OCI-LY7 (cell line): ENCODE data around the gene SFT2D2. TPM values are rescaled to one million over a fixed set of nuclear protein-coding genes. Genes with fewer than 3 reads are reported as not detected.

ENCODE experiments used
- BruUV-seq: library from RNA; stranded (reverse); fragments of 400-500 nt; replicated peaks from 2 replicates; lab custom pipeline; 2021; lab: Mats Ljungman, UMichigan
- CTCF ChIA-PET: fragments of 300-600 bp; sonication (Branson Sonifier 250); formaldehyde crosslinking; loops from one replicate; lab custom pipeline; 2022; ENCODE audit warnings: antibody characterized with exemption; ENCODE audit not compliant: unreplicated experiment; lab: Charles Lee
- POLR2A ChIA-PET: fragments of 300-600 bp; sonication (Branson Sonifier 250); formaldehyde crosslinking; loops from one replicate; lab custom pipeline; 2022; ENCODE audit warnings: antibody characterized with exemption; lab: Charles Lee
- DNase-seq: peaks from one replicate; pipeline ENCODE4 v3.0.0-alpha.2; 2015; ENCODE audit warnings: low spot score
- H2AFZ ChIP-seq: fragments of 200-600 bp; sonication (generic), shearing (Covaris generic); 2 replicates; pipeline ENCODE4 v1.6.1; 2014; ENCODE audit warnings: mild to moderate bottlenecking, antibody characterized with exemption, low read length, moderate library complexity
- H3K27ac ChIP-seq: fragments of 200-600 bp; sonication (generic); 2 replicates; pipeline ENCODE4 v1.5.1; 2014; ENCODE audit warnings: mixed run types, low read depth, mild to moderate bottlenecking, moderate library complexity, low read length, inconsistent platforms; ENCODE audit not compliant: poor library complexity, severe bottlenecking
- H3K36me3 ChIP-seq: fragments of 200-600 bp; sonication (generic); 2 replicates; pipeline ENCODE4 v1.6.1; 2014; ENCODE audit warnings: mild to moderate bottlenecking, antibody characterized with exemption, low read length, moderate library complexity, mixed read lengths; ENCODE audit not compliant: insufficient read depth
- H3K4me1 ChIP-seq: fragments of 200-600 bp; sonication (generic); 2 replicates; pipeline ENCODE4 v1.5.1; 2014; ENCODE audit warnings: mild to moderate bottlenecking, low read length; ENCODE audit not compliant: insufficient read depth, poor library complexity, severe bottlenecking
- H3K4me2 ChIP-seq: fragments of 200-600 bp; sonication (generic); 2 replicates; pipeline ENCODE4 v1.6.1; 2014; ENCODE audit warnings: mild to moderate bottlenecking, low read length
- H3K4me3 ChIP-seq: fragments of 200-600 bp; sonication (generic); 2 replicates; pipeline ENCODE4 v1.5.1; 2014; ENCODE audit warnings: mild to moderate bottlenecking, low read depth, low read length; ENCODE audit not compliant: poor library complexity, severe bottlenecking
- H3K79me2 ChIP-seq: fragments of 200-600 bp; sonication (generic); 2 replicates; pipeline ENCODE4 v1.6.1; 2016; ENCODE audit warnings: low read depth, mild to moderate bottlenecking, low read length, moderate library complexity, mixed read lengths; ENCODE audit not compliant: insufficient read depth
- H3K9me2 ChIP-seq: fragments of 200-600 bp; sonication (generic); 2 replicates; pipeline ENCODE4 v1.6.1; 2016; ENCODE audit warnings: mild to moderate bottlenecking, low read length, mixed read lengths; ENCODE audit not compliant: insufficient read depth
- H3K9me3 ChIP-seq: fragments of 200-600 bp; sonication (generic); 2 replicates; pipeline ENCODE4 v1.6.1; 2014; ENCODE audit warnings: mild to moderate bottlenecking, mixed run types, low read length, mixed read lengths
- H4K20me1 ChIP-seq: fragments of 200-600 bp; sonication (generic); 2 replicates; pipeline ENCODE4 v1.6.1; 2014; ENCODE audit warnings: mild to moderate bottlenecking, antibody characterized with exemption, low read length, moderate library complexity, mixed read lengths; ENCODE audit not compliant: insufficient read depth
- EZH2phosphoT487 ChIP-seq: fragments of 200-600 bp; sonication (generic); IDR thresholded peaks from 2 replicates; pipeline ENCODE4 v1.6.1; 2018; ENCODE audit warnings: low read depth, borderline replicate concordance, mild to moderate bottlenecking, mixed run types, antibody characterized with exemption, low read length, moderate library complexity, mixed read lengths
- intact Hi-C: fragments of 100-400 bp; cut with micrococcal nuclease; formaldehyde crosslinking; loops from one replicate; pipeline ENCODE4 v1.10.0; 2022; ENCODE audit not compliant: unreplicated experiment
- total RNA-seq, 2 experiments: library from RNA; depleted of rRNA in 1 of 2; stranded (reverse); fragments of >200 nt in 1 of 2; shearing (Covaris generic) in 1 of 2; gene quantifications; 2 replicates each; pipeline ENCODE4 v1.2.3, GENCODE V29; 2014 to 2022
- TF ChIP-seq, protein P1 (sequence below): fragments of 200-600 bp; sonication (generic); conservative IDR thresholded peaks from 2 replicates; pipeline ENCODE4 v1.5.1; 2014; ENCODE audit warnings: mild to moderate bottlenecking, antibody characterized with exemption, low read length, moderate library complexity, mixed read lengths

The SFT2D2 gene
- total RNA-seq, 2 experiments from 2014 or later, result 22.3 to 50.0 TPM

DNA sequence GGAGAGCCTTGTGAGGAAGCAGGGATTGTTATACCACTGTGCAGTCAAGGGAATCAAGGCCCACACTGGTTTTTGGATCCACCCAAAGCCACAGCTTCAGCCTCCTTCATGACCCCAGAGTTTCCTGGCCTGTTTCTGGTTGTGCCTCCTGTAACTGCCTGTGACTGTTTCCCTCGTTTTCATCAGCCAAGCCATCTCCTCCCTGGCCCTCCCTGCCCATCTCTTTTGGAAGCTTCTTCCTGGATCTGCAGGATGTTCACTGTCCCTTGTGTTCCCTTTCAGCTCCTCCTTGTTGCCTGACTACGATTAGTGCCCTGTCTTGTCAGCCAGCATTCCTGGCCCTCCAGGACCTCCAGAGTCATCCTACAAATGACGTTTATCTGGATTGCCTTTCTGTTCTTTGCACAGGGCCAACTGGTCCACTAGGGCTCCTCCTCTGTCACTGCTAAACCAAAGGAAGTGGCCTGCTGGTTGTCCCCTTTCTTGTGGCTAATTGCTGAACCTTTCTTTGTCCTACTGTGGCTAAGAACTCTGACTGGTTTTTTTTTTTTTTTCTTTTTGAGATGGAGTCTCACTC, 17.9 kb downstream of the SFT2D2 start:
- H4K20me1 ChIP-seq, result no peaks in the 10 kb centered on the region
- no peak overlapping the region for H3K27ac ChIP-seq
- peaks cover 96% of the 10 kb centered on the region for H3K36me3 ChIP-seq
- no peak overlapping the region for H2AFZ ChIP-seq
- DNase-seq, result no peak
- BruUV-seq, result no TSS peak
- CTCF ChIA-PET, result no interaction called here
- H3K9me3 ChIP-seq, result no peaks in the 10 kb centered on the region
- intact Hi-C loops, result no loop called here
- no peaks in the 10 kb centered on the region for H3K4me1 ChIP-seq
- TF ChIP-seq EZH2phosphoT487, result no peak
- TF ChIP-seq, protein P1, sequence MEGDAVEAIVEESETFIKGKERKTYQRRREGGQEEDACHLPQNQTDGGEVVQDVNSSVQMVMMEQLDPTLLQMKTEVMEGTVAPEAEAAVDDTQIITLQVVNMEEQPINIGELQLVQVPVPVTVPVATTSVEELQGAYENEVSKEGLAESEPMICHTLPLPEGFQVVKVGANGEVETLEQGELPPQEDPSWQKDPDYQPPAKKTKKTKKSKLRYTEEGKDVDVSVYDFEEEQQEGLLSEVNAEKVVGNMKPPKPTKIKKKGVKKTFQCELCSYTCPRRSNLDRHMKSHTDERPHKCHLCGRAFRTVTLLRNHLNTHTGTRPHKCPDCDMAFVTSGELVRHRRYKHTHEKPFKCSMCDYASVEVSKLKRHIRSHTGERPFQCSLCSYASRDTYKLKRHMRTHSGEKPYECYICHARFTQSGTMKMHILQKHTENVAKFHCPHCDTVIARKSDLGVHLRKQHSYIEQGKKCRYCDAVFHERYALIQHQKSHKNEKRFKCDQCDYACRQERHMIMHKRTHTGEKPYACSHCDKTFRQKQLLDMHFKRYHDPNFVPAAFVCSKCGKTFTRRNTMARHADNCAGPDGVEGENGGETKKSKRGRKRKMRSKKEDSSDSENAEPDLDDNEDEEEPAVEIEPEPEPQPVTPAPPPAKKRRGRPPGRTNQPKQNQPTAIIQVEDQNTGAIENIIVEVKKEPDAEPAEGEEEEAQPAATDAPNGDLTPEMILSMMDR, result no peak
- H3K79me2 ChIP-seq, result peaks cover 6% of the 10 kb centered on the region; the same call in 1 of the 2 replicates
- no peaks in the 10 kb centered on the region for H3K9me2 ChIP-seq
- POLR2A ChIA-PET, result interaction anchor here (0.7 kb wide), 1 partner anchor 299 kb away, joined by 3 read pairs; no protein-coding TSS in a partner anchor
- no peak overlapping the region for H3K4me2 ChIP-seq
- no peak overlapping the region for H3K4me3 ChIP-seq

DNA sequence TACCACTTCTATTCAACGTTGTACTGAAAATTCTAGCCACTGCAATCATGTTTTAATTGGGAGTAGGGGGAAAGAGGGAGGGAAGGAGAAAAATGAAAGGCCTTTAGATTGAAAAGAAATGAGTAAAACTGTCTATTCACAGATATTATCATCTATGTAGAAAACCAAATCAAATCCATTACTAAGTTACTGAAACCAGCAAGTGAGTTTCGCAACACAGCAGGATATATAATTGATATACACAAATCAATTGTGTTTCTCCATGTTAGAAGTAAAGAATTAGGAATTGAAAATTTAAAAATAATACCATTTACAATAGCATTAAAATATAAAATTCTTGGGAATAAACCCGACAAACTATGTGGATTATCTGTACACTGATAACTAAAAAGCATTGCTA, 19.2 kb downstream of the SFT2D2 start:
- H2AFZ ChIP-seq, result no peak overlapping the region
- intact Hi-C loops, result no loop called here
- H3K9me2 ChIP-seq, result no peaks in the 10 kb centered on the region
- ChIA-PET POLR2A (interaction anchor here (0.8 kb wide), 1 partner anchor 19 kb away, joined by 5 read pairs; the partner anchor contains the start of gene SFT2D2), CTCF (no interaction called here)
- no peaks in the 10 kb centered on the region for H4K20me1 ChIP-seq
- H3K4me2 ChIP-seq, result no peak overlapping the region
- no peak for DNase-seq
- no peaks in the 10 kb centered on the region for H3K9me3 ChIP-seq
- TSS peak; percentile 51 for BruUV-seq
- H3K4me1 ChIP-seq, result no peaks in the 10 kb centered on the region
- no peak overlapping the region for H3K4me3 ChIP-seq
- peaks cover 92% of the 10 kb centered on the region for H3K36me3 ChIP-seq
- TF ChIP-seq, protein P1, result no peak
- no peak for TF ChIP-seq EZH2phosphoT487
- no peak overlapping the region for H3K27ac ChIP-seq
- peaks cover 6% of the 10 kb centered on the region; the same call in 1 of the 2 replicates for H3K79me2 ChIP-seq

DNA sequence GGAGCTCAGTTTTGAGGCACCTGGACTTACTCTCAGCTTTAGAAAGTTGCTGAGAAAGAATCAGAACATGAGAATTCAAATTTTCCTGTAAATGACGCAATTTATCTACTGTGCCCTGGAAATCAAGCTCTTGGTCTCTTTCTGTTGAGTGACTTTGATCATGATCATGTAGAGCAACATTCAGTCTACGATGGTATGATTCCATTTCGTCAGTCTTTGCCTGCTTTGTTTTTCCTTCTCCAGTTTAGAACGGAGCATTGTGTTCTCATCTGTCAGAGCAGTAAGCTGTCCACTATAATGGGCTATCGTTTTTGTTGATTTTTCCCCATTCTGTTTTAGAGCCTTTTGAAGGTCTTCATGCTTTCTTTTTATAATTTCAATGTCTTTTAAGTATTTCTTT, 20.7 kb downstream of the SFT2D2 start:
- Histone ChIP-seq H3K36me3 (peaks cover 85% of the 10 kb centered on the region), H3K4me2 (no peak overlapping the region), H3K4me3 (no peak overlapping the region), H2AFZ (no peak overlapping the region), H4K20me1 (no peaks in the 10 kb centered on the region), H3K9me3 (no peaks in the 10 kb centered on the region), H3K79me2 (peaks cover 6% of the 10 kb centered on the region; the same call in 1 of the 2 replicates), H3K27ac (no peak overlapping the region), H3K4me1 (no peaks in the 10 kb centered on the region), H3K9me2 (no peaks in the 10 kb centered on the region)
- no peak for DNase-seq
- POLR2A ChIA-PET, result interaction anchor here (0.6 to 1.2 kb wide), 4 partner anchors 8 to 118 kb away, joined by 3 to 5 read pairs (median 3); no protein-coding TSS in a partner anchor
- CTCF ChIA-PET, result no interaction called here
- TF ChIP-seq, protein P1, result no peak
- intact Hi-C loops, result no loop called here
- no TSS peak for BruUV-seq
